HepG2 (cell line): ENCODE results near the gene NPDC1. TPM values are rescaled to one million over a fixed set of nuclear protein-coding genes. Genes with fewer than 3 reads are reported as not detected.

Source experiments
- ARNT ChIP-seq: fragments of 450-650 bp; IDR thresholded peaks from 2 replicates; pipeline ENCODE4 v1.6.1; 2017
- BCLAF1 ChIP-seq: fragments of 450-650 bp; IDR thresholded peaks from 2 replicates; pipeline ENCODE4 v1.6.1; 2017; ENCODE audit warnings: mild to moderate bottlenecking
- GFI1 ChIP-seq: sonication (generic); formaldehyde crosslinking; IDR thresholded peaks from 2 replicates; pipeline ENCODE4 v1.5.0; 2020; ENCODE audit warnings: missing genetic modification reagents, mild to moderate bottlenecking, borderline replicate concordance
- IKZF4 ChIP-seq: sonication (generic); formaldehyde crosslinking; IDR thresholded peaks from 2 replicates; pipeline ENCODE4 v1.5.1; 2020; ENCODE audit warnings: borderline replicate concordance, mild to moderate bottlenecking, low read depth, missing genetic modification reagents; ENCODE audit errors: not compliant biosample characterization
- KLF12 ChIP-seq: sonication (generic); formaldehyde crosslinking; IDR thresholded peaks from 2 replicates; pipeline ENCODE4 v1.4.0; 2020; ENCODE audit warnings: missing genetic modification reagents, borderline replicate concordance
- PRPF4 ChIP-seq: fragments of 200-400 bp; formaldehyde crosslinking; IDR thresholded peaks from 2 replicates; pipeline ENCODE4 v1.6.1; 2016; ENCODE audit warnings: low read length, low read depth; ENCODE audit not compliant: poor library complexity, severe bottlenecking
- SOX6 ChIP-seq, 2 experiments: fragments of 450-650 bp in 1 of 2; sonication (generic) in 1 of 2; formaldehyde crosslinking in 1 of 2; IDR thresholded peaks; 2 replicates each; pipeline versions ENCODE4 v1.4.0 to v1.6.1; 2017 to 2020; ENCODE audit warnings: antibody characterized with exemption in 1 of 2, mild to moderate bottlenecking in 1 of 2, missing genetic modification reagents in 1 of 2
- SP2 ChIP-seq: sonication (generic); formaldehyde crosslinking; IDR thresholded peaks from 2 replicates; pipeline ENCODE4 v1.5.1; 2020; ENCODE audit warnings: mild to moderate bottlenecking, missing genetic modification reagents
- ZBTB7A ChIP-seq: sonication (generic); formaldehyde crosslinking; IDR thresholded peaks from 2 replicates; pipeline ENCODE4 v1.8.0; 2022; ENCODE audit warnings: mild to moderate bottlenecking, missing genetic modification reagents
- ZHX2 ChIP-seq, 2 experiments: sonication (generic) in 1 of 2; formaldehyde crosslinking in 1 of 2; IDR thresholded peaks; 2 replicates each; pipeline versions ENCODE4 v1.6.1 to v1.9.0; 2014 to 2022; ENCODE audit warnings: antibody characterized with exemption in 1 of 2, borderline replicate concordance in 1 of 2, inconsistent platforms in 1 of 2, low read depth in 1 of 2, missing genetic modification reagents in 1 of 2
- ZNF225 ChIP-seq: sonication (generic); formaldehyde crosslinking; IDR thresholded peaks from 2 replicates; pipeline ENCODE4 v1.4.0; 2020; ENCODE audit warnings: mild to moderate bottlenecking, missing genetic modification reagents
- ZNF614 ChIP-seq: IDR thresholded peaks from 2 replicates; pipeline ENCODE4 v1.6.1; 2018; ENCODE audit warnings: missing biosample characterization, missing genetic modification reagents, inconsistent platforms, borderline replicate concordance
- ZNF672 ChIP-seq: sonication (generic); formaldehyde crosslinking; IDR thresholded peaks from 2 replicates; pipeline ENCODE4 v1.8.1; 2022; ENCODE audit warnings: missing genetic modification reagents
- ZNF766 ChIP-seq: sonication (generic); formaldehyde crosslinking; IDR thresholded peaks from 2 replicates; pipeline ENCODE4 v1.5.0; 2020; ENCODE audit warnings: missing genetic modification reagents, borderline replicate concordance
- polyA plus RNA-seq, 8 experiments: library from polyadenylated mRNA; depleted of rRNA in 3 of 8; stranded (reverse) in 7 of 8; unstranded in 1 of 8; fragments of >200 nt; fragmentation: Illumina TruSeq in 4 of 8; extraction: Trizol in 4 of 8; gene quantifications; 2 replicates each; pipeline versions ENCODE4 v1.2.1 to v1.2.3, GENCODE V29; 2011 to 2016; ENCODE audit warnings: low read depth in 4 of 8, missing spikeins in 1 of 8, mixed read lengths in 1 of 8; ENCODE audit not compliant: insufficient read depth in 1 of 8
- total RNA-seq, 5 experiments: library from RNA; depleted of rRNA; stranded (reverse); fragments of >200 nt; fragmentation: Illumina TruSeq; extraction: Trizol; gene quantifications; 2 replicates each; pipeline ENCODE4 v1.2.3, GENCODE V29; 2016; ENCODE audit warnings: low read depth in 1 of 5
- TF ChIP-seq, protein P1 (sequence below): sonication (generic); formaldehyde crosslinking; IDR thresholded peaks from 2 replicates; pipeline ENCODE4 v1.5.0; 2020; ENCODE audit warnings: mild to moderate bottlenecking, missing genetic modification reagents

The NPDC1 gene
- total and polyA plus RNA-seq, 2 of the 13 experiments (the other 11 are each of a cell fraction or from before 2014, with no cell fraction given): 0.84 to 5.4 TPM

GRCh38 chr9:137067860-137068538 lies 22.0 kb upstream of the NPDC1 start (continued):
- TF ChIP-seq PRPF4 (no peak), ZBTB7A (no peak), BCLAF1 (no peak), ZNF225 (CRISPR knock-in tag) (no peak), KLF12 (CRISPR knock-in tag) (0 out of 2 replicates have a peak, but pooled peaks have one; percentile 70), IKZF4 (CRISPR knock-in tag) (peak; percentile 83), ZNF672 (no peak), ZNF766 (CRISPR knock-in tag) (no peak), ARNT (no peak), ZNF614 (CRISPR knock-in tag) (no peak), GFI1 (CRISPR knock-in tag) (0 out of 2 replicates have a peak, but pooled peaks have one; percentile 38), SP2 (no peak), SOX6 (IDR thresholded peaks at IDR 0.05) (no peak), SOX6 (CRISPR knock-in tag; IDR thresholded peaks at IDR 0.05) (peak; percentile 70), ZHX2 (IDR thresholded peaks at IDR 0.05; ENCODE audit: low read depth) (no peak), ZHX2 (CRISPR knock-in tag; IDR thresholded peaks at IDR 0.05; ENCODE audit: borderline replicate concordance) (no peak)
- TF ChIP-seq, protein P1, sequence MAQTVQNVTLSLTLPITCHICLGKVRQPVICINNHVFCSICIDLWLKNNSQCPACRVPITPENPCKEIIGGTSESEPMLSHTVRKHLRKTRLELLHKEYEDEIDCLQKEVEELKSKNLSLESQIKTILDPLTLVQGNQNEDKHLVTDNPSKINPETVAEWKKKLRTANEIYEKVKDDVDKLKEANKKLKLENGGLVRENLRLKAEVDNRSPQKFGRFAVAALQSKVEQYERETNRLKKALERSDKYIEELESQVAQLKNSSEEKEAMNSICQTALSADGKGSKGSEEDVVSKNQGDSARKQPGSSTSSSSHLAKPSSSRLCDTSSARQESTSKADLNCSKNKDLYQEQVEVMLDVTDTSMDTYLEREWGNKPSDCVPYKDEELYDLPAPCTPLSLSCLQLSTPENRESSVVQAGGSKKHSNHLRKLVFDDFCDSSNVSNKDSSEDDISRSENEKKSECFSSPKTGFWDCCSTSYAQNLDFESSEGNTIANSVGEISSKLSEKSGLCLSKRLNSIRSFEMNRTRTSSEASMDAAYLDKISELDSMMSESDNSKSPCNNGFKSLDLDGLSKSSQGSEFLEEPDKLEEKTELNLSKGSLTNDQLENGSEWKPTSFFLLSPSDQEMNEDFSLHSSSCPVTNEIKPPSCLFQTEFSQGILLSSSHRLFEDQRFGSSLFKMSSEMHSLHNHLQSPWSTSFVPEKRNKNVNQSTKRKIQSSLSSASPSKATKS (CRISPR knock-in tag): no peak
